ENCODE results near the gene PARD6A. TPM values are rescaled to one million over a fixed set of nuclear protein-coding genes. Genes with fewer than 3 reads are reported as not detected.

The PARD6A gene
- total RNA-seq, 1 donor from 2014 or later, result 18.7 TPM

GRCh38 chr16:67704110-67704509 lies 43.4 kb downstream of the PARD6A start:
- Mint-ChIP-seq H3K36me3 (ENCODE audit: unreplicated experiment) (no peaks in the 10 kb centered on the region), H3K27ac (ENCODE audit: unreplicated experiment) (no peak overlapping the region), H3K27me3 (ENCODE audit: unreplicated experiment) (no peaks in the 10 kb centered on the region), H3K9me3 (ENCODE audit: unreplicated experiment) (no peaks in the 10 kb centered on the region), H3K4me3 (ENCODE audit: unreplicated experiment) (no peak overlapping the region), H3K4me1 (ENCODE audit: low read depth, unreplicated experiment) (peaks cover 12% of the 10 kb centered on the region)
- TF ChIP-seq, protein P1, sequence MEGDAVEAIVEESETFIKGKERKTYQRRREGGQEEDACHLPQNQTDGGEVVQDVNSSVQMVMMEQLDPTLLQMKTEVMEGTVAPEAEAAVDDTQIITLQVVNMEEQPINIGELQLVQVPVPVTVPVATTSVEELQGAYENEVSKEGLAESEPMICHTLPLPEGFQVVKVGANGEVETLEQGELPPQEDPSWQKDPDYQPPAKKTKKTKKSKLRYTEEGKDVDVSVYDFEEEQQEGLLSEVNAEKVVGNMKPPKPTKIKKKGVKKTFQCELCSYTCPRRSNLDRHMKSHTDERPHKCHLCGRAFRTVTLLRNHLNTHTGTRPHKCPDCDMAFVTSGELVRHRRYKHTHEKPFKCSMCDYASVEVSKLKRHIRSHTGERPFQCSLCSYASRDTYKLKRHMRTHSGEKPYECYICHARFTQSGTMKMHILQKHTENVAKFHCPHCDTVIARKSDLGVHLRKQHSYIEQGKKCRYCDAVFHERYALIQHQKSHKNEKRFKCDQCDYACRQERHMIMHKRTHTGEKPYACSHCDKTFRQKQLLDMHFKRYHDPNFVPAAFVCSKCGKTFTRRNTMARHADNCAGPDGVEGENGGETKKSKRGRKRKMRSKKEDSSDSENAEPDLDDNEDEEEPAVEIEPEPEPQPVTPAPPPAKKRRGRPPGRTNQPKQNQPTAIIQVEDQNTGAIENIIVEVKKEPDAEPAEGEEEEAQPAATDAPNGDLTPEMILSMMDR (IDR thresholded peaks at IDR 0.05; ENCODE audit: partially characterized antibody, unreplicated experiment), result no peak
- DNase-seq, result no peak

- Mint-ChIP-seq H3K27ac (ENCODE audit: unreplicated experiment) (no peak overlapping the region), H3K4me3 (ENCODE audit: unreplicated experiment) (no peak overlapping the region), H3K4me1 (ENCODE audit: low read depth, unreplicated experiment) (peaks cover 12% of the 10 kb centered on the region), H3K9me3 (ENCODE audit: unreplicated experiment) (no peaks in the 10 kb centered on the region), H3K27me3 (ENCODE audit: unreplicated experiment) (no peaks in the 10 kb centered on the region), H3K36me3 (ENCODE audit: unreplicated experiment) (no peaks in the 10 kb centered on the region)
- DNase-seq, result no peak
- TF ChIP-seq, protein P1 (IDR thresholded peaks at IDR 0.05; ENCODE audit: partially characterized antibody, unreplicated experiment), result no peak
Measured at GRCh38 chr16:67707210-67707609, 46.5 kb downstream of the PARD6A start.

GRCh38 chr16:67707790-67708189 lies 47.0 kb downstream of the PARD6A start:
- H3K4me1 Mint-ChIP-seq (ENCODE audit: low read depth, unreplicated experiment), result peaks cover 12% of the 10 kb centered on the region
- TF ChIP-seq, protein P1 (IDR thresholded peaks at IDR 0.05; ENCODE audit: partially characterized antibody, unreplicated experiment), result no peak
- no peak overlapping the region for H3K4me3 Mint-ChIP-seq (ENCODE audit: unreplicated experiment)
- no peak overlapping the region for H3K27ac Mint-ChIP-seq (ENCODE audit: unreplicated experiment)
- no peaks in the 10 kb centered on the region for H3K9me3 Mint-ChIP-seq (ENCODE audit: unreplicated experiment)
- H3K27me3 Mint-ChIP-seq (ENCODE audit: unreplicated experiment), result no peaks in the 10 kb centered on the region
- H3K36me3 Mint-ChIP-seq (ENCODE audit: unreplicated experiment), result no peaks in the 10 kb centered on the region
- DNase-seq, result no peak

GRCh38 chr16:67708368-67708771 lies 47.6 kb downstream of the PARD6A start:
- TF ChIP-seq, protein P1 (IDR thresholded peaks at IDR 0.05; ENCODE audit: partially characterized antibody, unreplicated experiment), result no peak
- H3K4me3 Mint-ChIP-seq (ENCODE audit: unreplicated experiment), result no peak overlapping the region
- H3K4me1 Mint-ChIP-seq (ENCODE audit: low read depth, unreplicated experiment), result peaks cover 13% of the 10 kb centered on the region
- no peak for DNase-seq
- H3K36me3 Mint-ChIP-seq (ENCODE audit: unreplicated experiment), result no peaks in the 10 kb centered on the region
- H3K27ac Mint-ChIP-seq (ENCODE audit: unreplicated experiment), result no peak overlapping the region
- no peaks in the 10 kb centered on the region for H3K27me3 Mint-ChIP-seq (ENCODE audit: unreplicated experiment)
- H3K9me3 Mint-ChIP-seq (ENCODE audit: unreplicated experiment), result no peaks in the 10 kb centered on the region

DNA sequence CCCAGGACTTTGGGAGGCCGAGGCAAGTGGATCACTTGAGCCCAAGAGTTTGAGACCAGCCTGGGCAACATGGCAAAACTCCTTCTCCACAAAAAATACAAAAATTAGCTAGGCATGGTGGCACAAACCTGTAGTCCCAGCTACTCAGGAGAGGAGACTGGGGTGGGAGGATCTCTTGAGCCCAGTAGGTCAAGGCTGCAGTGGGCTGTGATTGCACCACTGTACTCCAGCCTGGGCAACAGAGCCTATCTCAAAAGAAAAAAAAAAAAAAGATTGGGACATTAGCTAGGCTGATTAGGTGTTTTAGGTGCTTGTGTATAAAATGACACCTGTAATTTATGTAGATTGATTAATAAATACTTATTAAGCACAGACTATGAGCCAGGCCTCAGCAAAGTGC lies 48.3 kb downstream of the PARD6A start:
- Mint-ChIP-seq H3K9me3 (ENCODE audit: unreplicated experiment) (peaks cover 2% of the 10 kb centered on the region), H3K27me3 (ENCODE audit: unreplicated experiment) (no peaks in the 10 kb centered on the region), H3K4me1 (ENCODE audit: low read depth, unreplicated experiment) (peaks cover 15% of the 10 kb centered on the region), H3K36me3 (ENCODE audit: unreplicated experiment) (no peaks in the 10 kb centered on the region), H3K27ac (ENCODE audit: unreplicated experiment) (no peak overlapping the region), H3K4me3 (ENCODE audit: unreplicated experiment) (no peak overlapping the region)
- TF ChIP-seq, protein P1 (IDR thresholded peaks at IDR 0.05; ENCODE audit: partially characterized antibody, unreplicated experiment), result no peak
- DNase-seq, result no peak
